ENCODE results near the gene FER.

GRCh38 chr5:108743319-108743718 lies 4.4 kb upstream of the FER start:
- TF ChIP-seq CTCF (conservative IDR thresholded peaks at IDR 0.05) (no peak), ZFX (IDR thresholded peaks at IDR 0.05) (no peak)
